GM21786 (cell line): Measurements from ENCODE around the gene PRKCE.
A peak's percentile ranks its signal among the peaks of the same experiment; 100 is the strongest.
"Not testable (repeated sequence)": the region's sequence is repeated elsewhere in the genome, so short reads cannot be mapped to it uniquely, and the experiment has no call there.

Experiments
- ATAC-seq: cut with Tn5 transposase; IDR thresholded peaks from one replicate; pipeline ENCODE4 v1.9.1; 2021; ENCODE audit not compliant: unreplicated experiment

Gene PRKCE

DNA sequence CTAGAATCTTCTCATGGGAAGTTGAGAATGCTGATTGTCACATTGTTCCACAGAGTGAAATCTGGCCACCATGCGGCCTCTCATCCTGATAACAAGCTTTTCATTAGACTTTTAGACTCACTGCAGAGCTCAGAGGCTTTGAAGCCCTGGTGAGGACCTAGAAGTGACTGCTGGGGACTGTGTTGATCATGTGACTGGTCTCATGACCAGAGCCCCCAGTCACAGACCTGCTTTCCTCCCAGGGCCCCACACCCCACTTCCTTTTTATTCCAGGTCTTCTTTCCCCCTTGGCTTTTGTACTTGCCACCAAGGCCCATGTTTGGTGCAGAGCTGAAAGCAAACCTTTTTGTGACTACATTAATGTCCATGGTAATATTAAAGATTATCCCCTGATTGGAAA lies 45.2 kb downstream of the PRKCE start:
- ATAC-seq, result no peak

- ATAC-seq, result no peak
These were observed 45.7 kb downstream of the PRKCE start for GRCh38 chr2:45697190-45697589.

DNA sequence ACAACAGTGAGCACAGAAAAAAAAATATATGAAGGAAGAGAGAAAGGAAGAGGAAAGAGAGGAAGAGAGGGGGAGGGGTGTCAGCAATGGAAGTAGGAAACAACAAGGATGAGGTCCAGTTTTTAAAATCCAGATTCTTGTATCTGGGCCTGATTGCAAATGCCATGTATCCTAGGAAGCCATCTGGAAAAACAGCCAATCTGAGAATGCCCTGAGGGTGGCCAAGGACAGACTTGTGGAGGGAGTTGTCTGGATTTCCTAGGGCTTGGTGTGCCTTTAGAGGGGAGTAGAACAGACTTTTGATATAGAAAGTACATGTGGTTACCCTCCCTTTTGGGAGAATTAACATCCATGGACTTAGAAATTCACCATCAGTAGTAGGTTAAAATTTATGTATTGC lies 47.1 kb downstream of the PRKCE start:
- no peak for ATAC-seq

DNA sequence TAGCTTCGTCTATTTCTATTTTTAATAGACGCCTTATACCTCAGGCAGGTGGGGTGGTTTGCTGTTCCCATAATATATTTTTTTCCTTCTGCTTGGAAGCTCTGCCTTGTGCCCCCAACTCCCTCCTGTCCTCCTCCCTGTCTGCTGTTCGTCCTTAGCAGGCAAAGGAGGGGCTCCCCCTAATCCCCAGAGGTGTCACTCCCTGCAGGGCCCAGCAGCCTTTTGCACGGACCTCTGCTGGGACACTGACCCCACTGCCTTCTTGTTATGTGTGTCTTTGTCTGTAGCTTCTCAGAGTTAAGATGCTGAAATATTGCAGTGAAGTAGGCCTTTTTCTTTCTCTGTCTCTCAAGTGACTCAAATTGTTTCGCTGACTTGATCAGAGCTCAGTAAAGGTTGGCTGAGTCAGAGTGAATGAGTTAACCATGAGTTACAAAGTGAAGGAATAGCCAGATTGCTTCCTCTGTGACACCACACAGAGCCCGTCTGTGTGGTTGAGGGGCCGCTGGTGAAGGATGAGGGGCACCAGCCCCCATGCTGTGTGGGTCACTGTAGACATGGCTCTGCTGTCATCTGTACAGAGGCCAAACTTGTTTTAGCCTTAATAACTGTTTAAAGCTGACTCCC lies 47.7 kb downstream of the PRKCE start:
- ATAC-seq, result peak; percentile 70

GRCh38 chr2:45700407-45701013 lies 49.0 kb downstream of the PRKCE start:
- ATAC-seq, result no peak

DNA sequence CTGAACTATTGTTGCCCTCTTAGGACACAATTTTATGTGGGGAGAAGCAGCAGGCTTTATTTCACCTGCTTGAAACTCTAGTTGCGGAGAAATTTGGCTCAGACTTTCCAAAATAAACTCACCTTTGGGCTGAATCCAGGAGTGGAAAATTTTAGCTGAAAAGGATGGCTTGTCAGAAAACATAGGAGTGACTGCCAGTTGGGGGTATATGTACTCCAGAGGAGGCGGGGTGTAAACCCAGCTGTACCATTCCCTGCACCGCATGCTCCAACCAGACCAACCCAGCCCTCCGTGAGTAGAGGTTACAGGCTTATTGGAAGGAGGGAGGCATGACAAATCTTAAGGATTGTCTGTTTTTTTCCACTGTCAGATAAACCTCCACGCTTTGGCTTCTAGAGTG lies 53.8 kb downstream of the PRKCE start:
- no peak for ATAC-seq

DNA sequence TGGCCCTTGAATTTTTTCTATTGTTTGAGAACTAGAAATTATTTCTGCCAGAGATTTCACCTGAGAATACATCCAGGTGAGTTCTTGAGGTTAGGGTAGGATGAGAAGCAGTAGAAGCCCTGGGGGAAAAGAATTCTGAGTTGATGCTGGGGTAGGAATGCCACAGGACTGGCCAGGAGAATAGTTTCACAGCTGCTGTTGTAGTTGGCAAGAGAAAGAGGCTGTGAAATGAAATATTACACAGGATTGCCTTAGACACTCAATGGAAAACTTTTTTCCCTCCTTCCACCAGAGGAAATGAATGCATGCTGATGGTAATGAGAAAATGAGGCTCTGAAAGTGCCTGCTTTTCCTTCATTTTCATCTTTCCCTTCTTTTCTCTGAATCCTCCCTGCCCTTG lies 54.6 kb downstream of the PRKCE start:
- ATAC-seq, result no peak

GRCh38 chr2:45707006-45707405 lies 55.5 kb downstream of the PRKCE start:
- no peak for ATAC-seq

DNA sequence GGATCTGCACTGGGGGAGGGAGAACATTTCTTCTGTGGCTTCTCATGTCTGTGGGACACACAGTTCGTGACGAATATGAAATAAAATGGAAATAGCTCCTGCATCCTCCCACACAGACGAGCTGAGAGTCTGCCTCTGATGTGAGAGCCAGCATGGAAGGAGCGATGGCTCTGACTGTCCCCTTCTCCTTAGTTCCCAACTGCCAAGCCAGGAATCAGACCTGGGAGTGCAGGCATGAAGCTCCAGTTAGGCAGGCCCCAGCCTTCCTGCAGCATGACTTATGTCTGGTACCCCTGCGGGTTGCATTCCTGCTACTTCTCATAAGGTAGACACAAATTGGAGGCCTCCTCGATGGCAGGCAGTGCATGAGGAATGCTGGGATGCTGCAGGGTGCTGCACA lies 56.2 kb downstream of the PRKCE start:
- ATAC-seq, result no peak

GRCh38 chr2:45708501-45708900 lies 57.0 kb downstream of the PRKCE start:
- ATAC-seq, result no peak

GRCh38 chr2:45709137-45709536 lies 57.7 kb downstream of the PRKCE start:
- ATAC-seq, result no peak

DNA sequence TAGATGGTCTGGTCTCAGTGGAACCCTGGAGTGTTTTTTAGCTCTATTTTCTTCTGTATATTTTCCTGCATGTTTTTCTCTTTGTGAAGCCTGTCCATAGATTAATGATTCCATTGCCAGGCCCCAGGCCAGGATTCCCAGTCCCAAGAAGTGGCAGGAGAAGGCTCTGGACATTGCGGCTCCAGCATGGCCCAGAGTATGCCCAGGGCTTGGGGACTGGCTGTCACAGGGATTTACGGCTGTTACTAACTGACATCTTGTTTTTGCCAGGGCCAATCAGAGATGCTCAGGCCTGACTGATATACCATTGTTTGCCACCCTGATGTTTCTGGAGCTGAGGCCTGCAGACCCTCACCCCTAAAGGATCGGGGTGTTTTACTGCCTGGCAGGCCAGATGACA lies 59.0 kb downstream of the PRKCE start:
- no peak for ATAC-seq

DNA sequence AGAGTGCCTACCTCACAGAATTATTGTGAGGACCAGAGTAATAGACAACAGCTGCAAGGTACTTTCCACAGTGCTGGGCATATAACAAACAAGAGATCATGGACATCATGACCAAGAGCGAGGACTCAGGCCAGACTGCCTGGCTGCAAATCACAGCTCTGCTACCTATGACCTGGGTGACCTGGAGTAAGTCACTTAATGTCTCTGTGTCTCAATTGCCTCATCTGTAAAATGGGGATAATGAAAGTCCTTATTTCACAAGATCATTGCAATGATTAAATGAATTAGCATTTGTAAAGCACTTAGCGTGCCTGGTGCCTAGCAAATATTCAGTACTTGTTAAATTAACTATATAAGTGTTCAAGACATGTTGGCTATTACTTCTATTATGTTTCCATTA lies 59.7 kb downstream of the PRKCE start:
- no peak for ATAC-seq

GRCh38 chr2:45712570-45712969 lies 61.1 kb downstream of the PRKCE start:
- ATAC-seq, result no peak

DNA sequence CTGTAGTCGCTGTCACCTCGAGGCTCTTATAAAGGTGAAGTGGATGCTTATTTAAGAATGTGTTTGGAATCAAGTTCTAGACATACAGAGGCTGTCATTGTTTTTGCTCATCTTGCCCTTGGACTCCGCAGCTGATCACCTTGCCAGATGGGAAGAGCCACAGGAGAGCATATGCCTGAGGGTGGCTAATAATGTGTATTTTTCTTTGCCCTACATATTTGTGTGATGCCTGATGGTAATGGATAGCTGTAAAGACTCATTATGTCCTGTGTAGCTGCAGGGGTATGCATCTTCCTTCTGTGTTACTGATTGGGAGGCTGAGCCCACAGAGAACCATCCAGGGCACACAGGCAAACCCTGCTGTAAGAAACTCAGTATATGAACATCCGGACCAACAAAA lies 61.7 kb downstream of the PRKCE start:
- ATAC-seq, result no peak

- ATAC-seq, result peak; percentile 49
These were observed 62.1 kb downstream of the PRKCE start for GRCh38 chr2:45713591-45713990.

GRCh38 chr2:45714679-45715078 lies 63.2 kb downstream of the PRKCE start:
- ATAC-seq, result no peak

DNA sequence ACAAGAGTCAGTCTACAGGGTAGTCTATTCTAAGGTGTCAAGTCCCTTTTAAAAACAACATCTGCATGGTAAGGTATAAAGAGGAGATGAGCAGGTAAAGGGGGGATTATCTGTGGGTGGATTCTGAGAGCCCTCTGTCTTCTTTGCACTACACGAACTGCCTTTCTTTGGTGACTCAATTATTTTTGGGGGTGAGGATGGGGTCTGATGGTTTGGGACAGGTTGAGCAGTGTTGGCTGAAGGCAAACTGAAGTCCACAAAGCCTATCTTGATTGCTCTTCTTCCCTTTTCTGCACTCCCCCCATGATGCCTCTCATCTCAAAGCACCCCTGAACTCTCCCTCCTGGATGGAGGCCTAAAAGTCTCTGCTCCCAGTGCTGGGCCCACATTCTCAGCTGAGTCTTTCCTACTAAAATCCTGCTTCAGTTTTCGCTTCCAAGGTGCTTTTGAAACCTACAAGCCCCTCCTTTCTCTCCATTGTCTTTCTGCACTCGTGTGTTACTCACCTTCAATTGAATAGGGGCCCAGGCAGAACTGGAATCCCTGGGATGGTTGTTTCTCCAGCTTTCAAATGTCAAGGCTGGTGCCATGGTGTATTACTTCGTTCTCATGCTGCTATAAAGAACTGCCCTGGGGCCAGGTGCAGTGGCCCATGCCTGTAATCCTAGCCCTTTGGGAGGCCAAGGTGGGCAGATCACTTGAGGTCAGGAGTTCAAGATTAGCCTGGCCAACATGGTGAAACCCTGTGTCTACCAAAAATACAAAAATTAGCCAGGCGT lies 64.3 kb downstream of the PRKCE start:
- ATAC-seq, result no peak

- not testable (repeated sequence) for ATAC-seq
These were observed 65.0 kb downstream of the PRKCE start for GRCh38 chr2:45716432-45716831.

GRCh38 chr2:45716915-45717314 lies 65.4 kb downstream of the PRKCE start:
- no peak for ATAC-seq

GRCh38 chr2:45720210-45720609 lies 68.7 kb downstream of the PRKCE start:
- ATAC-seq, result no peak

DNA sequence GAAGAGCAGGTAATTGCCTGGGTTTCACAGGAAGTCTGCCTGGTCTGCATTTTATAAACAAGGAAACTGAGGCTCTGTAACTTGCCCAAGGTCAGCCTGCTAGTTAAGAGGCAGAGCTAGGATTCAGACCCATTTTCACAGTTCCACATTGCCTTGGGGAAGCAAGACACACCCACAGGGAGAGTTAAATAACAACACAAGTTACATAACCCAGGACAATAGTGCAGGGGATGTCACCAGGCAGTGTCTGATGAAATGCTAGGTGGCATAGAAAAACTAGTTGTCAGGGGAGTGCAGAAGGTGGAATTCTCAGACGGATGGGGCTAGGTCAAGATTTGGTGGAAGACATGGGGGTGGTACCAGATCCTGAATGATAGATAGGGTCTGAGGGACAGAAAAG lies 69.7 kb downstream of the PRKCE start:
- ATAC-seq, result no peak
